ENCODE data around the gene CNTNAP2.
"Not testable (repeated sequence)": the region's sequence is repeated elsewhere in the genome, so short reads cannot be mapped to it uniquely, and the experiment has no call there.

The CNTNAP2 gene

GRCh38 chr7:148291799-148292198, 2175.2 kb downstream of the CNTNAP2 start:
- DNase-seq: no peak

DNA sequence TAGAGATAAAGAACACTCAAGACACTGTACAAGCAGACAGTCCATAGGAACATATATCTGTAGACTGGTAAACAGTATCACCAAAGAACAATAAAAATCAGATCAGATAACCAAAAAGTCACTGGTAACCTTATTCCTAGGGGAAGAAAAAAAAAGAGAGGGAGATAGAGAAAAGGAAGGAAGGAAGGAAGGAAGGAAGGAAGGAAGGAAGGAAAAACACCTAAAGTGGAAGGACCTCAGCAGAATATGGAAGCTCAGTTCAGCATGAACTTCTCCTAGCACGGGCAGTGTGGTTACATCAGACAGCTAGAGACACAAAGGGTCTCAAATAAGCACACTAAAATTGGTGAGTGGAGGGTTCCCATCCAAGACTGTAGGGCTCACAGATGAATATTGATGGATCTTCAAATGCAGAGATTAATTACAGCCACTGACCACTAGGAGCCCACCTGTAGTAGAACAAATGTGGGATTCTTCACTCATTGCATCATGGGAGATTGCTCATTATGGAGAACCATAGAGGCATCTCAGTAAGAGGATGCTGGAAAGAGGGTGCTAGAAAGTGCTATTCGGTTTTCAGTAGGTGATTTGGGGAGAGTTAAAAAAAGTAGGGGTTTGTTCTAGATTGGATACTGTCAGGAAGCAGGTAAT, 2180.5 kb downstream of the CNTNAP2 start:
- DNase-seq: no peak

GRCh38 chr7:148298768-148299167, 2182.2 kb downstream of the CNTNAP2 start:
- DNase-seq: not testable (repeated sequence)

DNA sequence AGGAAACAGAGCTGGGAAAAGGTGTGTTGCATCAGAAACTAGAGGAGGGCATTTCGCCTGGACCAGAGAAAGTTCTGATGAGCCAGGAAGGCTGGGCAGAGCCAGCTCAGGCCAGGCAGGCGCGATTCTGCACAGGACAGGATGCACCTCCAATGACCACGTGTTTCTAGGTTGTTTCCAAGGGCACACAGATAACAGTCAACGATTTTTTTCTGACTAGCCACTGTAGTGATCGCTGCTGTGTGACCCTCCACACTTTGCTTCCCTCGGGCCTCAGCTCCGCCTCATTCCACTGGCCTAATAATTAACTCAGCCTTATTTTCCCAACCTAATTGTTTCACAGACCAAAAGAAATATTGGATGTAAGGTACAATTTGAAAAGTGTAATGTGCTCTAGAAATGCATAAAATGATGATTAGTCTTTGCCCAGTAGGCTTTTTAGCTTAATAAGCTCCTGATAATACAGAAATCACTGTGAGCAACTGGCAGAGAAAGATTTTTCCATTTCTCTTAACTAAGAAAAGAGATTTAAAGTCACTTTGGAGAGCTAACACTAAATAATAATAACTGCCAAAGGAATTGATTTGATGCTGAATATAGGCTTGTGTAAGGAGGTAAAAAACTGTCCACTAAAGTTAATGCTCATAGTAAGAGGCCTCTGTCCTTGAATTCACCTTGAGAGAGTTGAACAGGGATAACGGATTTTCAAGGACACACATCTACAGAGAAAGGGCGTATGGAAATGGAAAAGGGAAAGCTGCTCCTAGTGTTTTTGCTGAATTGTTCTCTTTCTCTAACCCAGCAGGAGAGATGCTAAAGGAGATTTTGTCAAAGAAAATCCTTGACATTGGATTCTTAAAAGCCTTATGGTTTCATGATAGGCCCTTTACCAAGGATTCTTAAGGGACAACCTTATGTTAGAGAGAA, 2183.0 kb downstream of the CNTNAP2 start:
- DNase-seq: no peak

- DNase-seq: not testable (repeated sequence)
Measured at GRCh38 chr7:148302436-148302835, 2185.8 kb downstream of the CNTNAP2 start.

DNA sequence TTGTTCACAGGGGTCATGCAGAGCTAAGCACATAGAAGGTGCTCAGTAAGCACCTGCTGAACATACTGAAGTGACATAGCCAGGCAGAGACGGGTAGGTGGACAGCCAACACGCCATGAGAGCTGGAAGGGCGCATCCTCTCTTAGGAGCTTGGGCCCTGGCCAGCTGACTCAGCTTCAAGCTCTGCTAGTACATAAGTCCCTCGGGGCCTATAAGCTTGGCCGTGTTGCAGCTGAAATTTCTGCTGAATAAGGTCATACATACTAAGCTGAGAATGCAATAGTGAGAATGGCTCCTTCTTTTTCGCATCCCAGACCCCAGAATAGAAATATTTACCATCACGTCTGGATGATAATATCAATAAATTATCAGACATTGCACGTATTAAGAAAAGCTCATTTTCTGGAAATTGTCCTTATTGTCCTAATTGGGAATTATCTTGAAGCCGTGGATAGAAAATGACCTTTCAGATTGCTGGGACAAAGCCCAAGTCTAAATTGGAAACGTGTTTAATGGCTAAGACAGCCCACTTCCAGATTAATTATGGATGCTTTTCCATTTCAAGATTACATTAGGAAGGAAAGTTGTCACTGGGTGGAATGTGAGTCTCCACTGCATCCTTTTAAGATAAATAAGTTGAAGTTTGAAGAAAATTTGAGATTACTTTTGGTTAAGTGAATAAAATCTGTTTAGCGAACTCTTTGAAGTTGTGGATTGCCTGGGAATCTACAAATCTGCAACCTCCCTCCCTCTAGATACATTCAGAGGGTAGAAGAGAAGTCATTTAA, 2186.9 kb downstream of the CNTNAP2 start:
- no peak for DNase-seq

- no peak for DNase-seq
Measured at GRCh38 chr7:148304083-148304335, 2187.4 kb downstream of the CNTNAP2 start.

DNA sequence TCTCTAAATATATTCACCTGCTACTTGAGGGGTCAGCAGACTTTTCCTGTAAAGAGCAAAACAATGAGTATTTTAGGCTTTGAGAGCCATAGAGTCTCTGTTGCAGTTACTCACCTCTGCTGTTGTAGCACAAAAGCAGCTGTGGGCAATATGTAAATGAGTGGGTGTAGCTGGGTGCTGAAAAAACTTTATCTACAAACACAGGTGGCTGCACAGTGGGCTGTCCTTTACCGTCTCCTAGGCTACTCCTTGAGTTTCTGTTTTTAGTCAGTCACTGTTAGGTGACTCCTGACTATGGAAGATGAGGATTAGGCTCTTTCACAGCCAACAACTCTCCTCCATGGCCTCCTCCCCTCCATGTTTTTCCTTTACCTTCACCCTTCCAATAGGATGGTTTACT, 2187.9 kb downstream of the CNTNAP2 start:
- no peak for DNase-seq

- DNase-seq: no peak
Measured at GRCh38 chr7:148306759-148307158, 2190.2 kb downstream of the CNTNAP2 start.

- DNase-seq: no peak
Measured at GRCh38 chr7:148318102-148318811, 2201.7 kb downstream of the CNTNAP2 start.

DNA sequence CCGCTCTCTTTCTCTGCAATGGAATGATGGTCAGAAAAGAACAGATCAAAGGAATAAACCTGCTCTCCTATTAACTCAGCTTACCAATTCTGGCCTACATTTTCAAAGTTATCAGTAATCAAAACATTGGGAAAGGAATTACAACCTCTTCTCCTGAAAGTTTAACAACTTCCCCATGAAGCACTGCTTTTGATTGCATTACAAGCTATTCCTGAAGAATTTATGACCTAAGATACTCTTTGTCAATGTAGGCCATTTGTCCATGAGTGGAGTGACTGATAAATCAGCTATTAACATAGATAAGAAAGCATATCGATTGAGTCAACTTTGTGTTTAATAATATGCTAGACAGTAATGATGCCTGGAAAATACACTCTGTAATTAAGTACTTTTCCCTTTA, 2202.2 kb downstream of the CNTNAP2 start:
- no peak for DNase-seq

DNA sequence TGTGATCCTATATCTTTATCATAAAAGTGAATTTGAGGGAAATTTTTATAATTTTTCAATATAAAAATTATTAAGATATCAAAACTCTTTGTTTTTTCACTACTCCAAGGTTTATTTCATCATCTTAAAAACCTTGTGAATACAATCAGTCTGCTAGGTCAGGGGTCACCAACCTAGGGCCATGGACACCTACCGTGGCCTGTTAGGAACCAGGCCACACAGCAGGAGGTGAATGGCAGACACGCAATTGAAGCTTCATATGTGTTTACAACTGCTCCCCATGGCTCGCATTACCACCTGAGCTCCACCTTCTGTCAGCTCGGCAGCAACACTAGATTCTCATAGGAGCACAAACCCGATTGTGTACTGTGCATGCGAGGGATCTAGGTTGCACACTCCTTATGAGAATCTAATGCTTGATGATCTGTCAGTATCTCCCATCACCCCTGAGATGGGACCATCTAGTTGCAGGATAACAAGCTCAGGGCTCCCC, 2202.8 kb downstream of the CNTNAP2 start:
- DNase-seq: no peak

DNA sequence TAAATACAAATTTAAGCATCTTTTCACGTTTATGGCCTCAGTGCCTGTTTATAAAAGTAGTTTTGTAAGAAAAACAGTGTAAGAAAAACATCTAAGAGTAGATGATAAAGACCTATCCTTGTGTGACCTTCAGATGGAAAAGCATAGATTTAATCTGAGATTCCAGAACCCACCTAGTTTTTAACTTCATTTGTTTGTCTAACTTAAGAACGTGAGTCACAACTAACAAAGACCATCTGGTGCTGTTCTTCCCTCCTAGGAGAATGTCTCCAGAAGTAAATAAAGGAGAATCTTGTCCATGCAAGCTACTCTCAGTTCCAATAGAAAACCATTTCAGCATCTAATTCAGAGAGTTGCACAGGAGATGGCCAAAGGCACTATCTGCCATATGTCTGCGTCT, 2208.6 kb downstream of the CNTNAP2 start:
- DNase-seq: no peak

GRCh38 chr7:148327379-148327778, 2210.8 kb downstream of the CNTNAP2 start:
- no peak for DNase-seq

DNA sequence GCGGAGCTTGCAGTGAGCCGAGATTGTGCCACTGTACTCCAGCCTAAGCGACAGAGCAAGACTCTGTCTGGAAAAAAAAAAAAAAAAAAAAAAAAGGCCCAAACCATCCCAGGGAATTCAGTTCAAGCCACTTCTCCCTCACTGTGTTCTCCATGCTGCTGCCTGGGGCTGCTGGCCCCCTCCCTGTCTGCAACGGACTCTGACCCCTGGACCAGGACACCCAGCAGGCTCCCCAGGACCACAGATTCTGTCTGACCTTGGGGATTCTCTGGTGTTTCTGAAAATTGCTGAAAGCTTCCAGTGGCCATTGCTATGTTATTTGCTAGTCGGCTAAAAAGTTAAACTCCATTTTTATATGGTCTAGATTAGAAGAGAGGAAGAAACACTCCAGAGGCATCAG, 2212.3 kb downstream of the CNTNAP2 start:
- no peak for DNase-seq

DNA sequence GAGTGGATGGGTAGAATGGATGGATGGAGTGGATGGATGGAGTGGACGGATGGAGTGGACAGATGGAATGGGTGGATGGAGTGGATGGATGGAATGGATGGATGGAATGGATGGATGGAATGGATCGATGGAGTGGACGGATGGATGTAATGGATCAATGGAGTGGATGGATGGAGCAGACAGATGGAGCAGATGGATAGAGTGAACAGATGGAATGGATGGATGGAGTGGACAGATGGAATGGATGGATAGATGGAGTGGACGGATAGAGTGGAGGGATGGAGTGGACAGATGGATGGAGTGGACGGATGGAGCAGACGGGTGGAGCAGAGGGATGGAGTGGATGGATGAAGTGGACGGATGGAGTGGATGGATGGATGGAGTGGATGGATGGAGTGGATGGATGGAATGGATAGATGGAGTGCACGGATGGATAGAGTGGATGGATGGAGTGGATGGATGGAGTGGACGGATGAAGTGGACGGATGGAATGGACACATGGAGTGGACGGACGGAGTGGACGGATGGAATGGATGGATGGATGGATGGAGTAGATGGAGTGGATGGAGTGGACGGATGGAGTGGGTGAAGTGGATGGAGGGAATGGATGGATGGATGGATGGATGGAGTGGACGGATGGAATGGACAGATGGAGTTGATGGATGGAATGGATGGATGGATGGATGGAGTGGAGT, 2213.7 kb downstream of the CNTNAP2 start:
- no peak for DNase-seq

- DNase-seq: no peak
Measured at GRCh38 chr7:148330822-148331221, 2214.2 kb downstream of the CNTNAP2 start.

DNA sequence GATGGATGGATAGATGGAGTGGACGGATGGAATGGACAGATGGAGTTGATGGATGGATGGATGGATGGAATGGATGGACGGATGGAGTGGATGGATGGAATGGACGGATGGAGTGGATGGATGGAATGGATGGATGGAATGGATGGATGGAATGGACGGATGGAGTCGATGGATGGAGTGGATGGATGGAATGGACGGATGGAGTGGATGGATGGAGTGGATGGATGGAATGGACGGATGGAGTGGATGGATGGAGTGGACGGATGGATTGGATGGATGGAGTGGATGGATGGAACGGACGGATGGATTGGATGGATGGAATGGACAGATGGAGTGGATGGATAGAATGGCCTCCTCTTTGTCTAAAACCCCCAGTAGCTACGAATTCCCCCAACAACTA, 2214.9 kb downstream of the CNTNAP2 start:
- DNase-seq: not testable (repeated sequence)

GRCh38 chr7:148332191-148333186, 2215.9 kb downstream of the CNTNAP2 start:
- no peak for DNase-seq

GRCh38 chr7:148334441-148334956, 2217.9 kb downstream of the CNTNAP2 start:
- DNase-seq: no peak

Data from activated CD4-positive, CD25-positive, alpha-beta regulatory T cell (primary cell).